K562 (cell line): Measurements from ENCODE around the gene ZNF202.
"Not testable (repeated sequence)": the region's sequence is repeated elsewhere in the genome, so short reads cannot be mapped to it uniquely, and the experiment has no call there.

Experiments used
- CEBPB ChIP-seq: fragments of 450-650 bp; IDR thresholded peaks from 2 replicates; pipeline ENCODE4 v1.6.1; 2016; ENCODE audit warnings: missing genetic modification characterization, missing compliant biosample characterization
- POLR2G ChIP-seq: fragments of 200-400 bp; formaldehyde crosslinking; IDR thresholded peaks from 2 replicates; pipeline ENCODE4 v1.6.1; 2017; ENCODE audit warnings: low read depth, mild to moderate bottlenecking, antibody characterized with exemption, low read length, moderate library complexity
- POLR2H ChIP-seq: IDR thresholded peaks from 2 replicates; pipeline ENCODE4 v1.6.1; 2016; ENCODE audit warnings: missing genetic modification characterization, low read depth, mild to moderate bottlenecking, control low read depth, missing compliant biosample characterization, moderate library complexity
- SETDB1 ChIP-seq: IDR thresholded peaks from one replicate; pipeline ENCODE4 v1.6.1; 2012; ENCODE audit warnings: low read length, control low read depth, inconsistent platforms
- TGIF2 ChIP-seq: sonication (generic); formaldehyde crosslinking; IDR thresholded peaks from 2 replicates; pipeline ENCODE4 v1.8.1; 2022; ENCODE audit warnings: mild to moderate bottlenecking, missing genetic modification reagents, moderate library complexity
- USF1 ChIP-seq: sonication (generic); formaldehyde crosslinking; IDR thresholded peaks from 2 replicates; pipeline ENCODE4 v1.9.0; 2022; ENCODE audit warnings: mild to moderate bottlenecking, missing genetic modification reagents
- ZBTB7A ChIP-seq: IDR thresholded peaks from 2 replicates; pipeline ENCODE4 v1.6.1; 2011; ENCODE audit warnings: low read depth, mild to moderate bottlenecking, low read length, moderate library complexity, borderline replicate concordance; ENCODE audit not compliant: control insufficient read depth
- ZC3H4 ChIP-seq: sonication (generic); formaldehyde crosslinking; IDR thresholded peaks from 2 replicates; pipeline ENCODE4 v1.9.0; 2021; ENCODE audit warnings: missing genetic modification reagents, borderline replicate concordance
- ZNF239 ChIP-seq: fragments of 250-450 bp; sonication (Bioruptor Pico); IDR thresholded peaks from 2 replicates; pipeline ENCODE4 v1.4.0; 2020; ENCODE audit warnings: mild to moderate bottlenecking
- ZNF589 ChIP-seq: fragments of 200-800 bp; sonication (Bioruptor generic); IDR thresholded peaks from 2 replicates; pipeline ENCODE4 v1.6.1; 2016; ENCODE audit warnings: low read depth, missing genetic modification characterization, missing compliant biosample characterization
- TF ChIP-seq, protein P1 (sequence below): sonication (generic); formaldehyde crosslinking; IDR thresholded peaks from 2 replicates; pipeline ENCODE4 v1.8.0; 2023; ENCODE audit warnings: missing genetic modification reagents, mild to moderate bottlenecking, borderline replicate concordance
- TF ChIP-seq, protein P2 (sequence below): sonication (generic); formaldehyde crosslinking; IDR thresholded peaks from 2 replicates; pipeline ENCODE4 v1.8.0; 2022; ENCODE audit warnings: mild to moderate bottlenecking, low read depth, missing genetic modification reagents
- TF ChIP-seq, protein P3 (sequence below), 3 experiments: IDR thresholded peaks in 2 of 3; conservative IDR thresholded peaks in 1 of 3; 2 replicates each; pipeline ENCODE4 v1.5.1; 2011 to 2012; ENCODE audit warnings: low read length in 3 of 3, mild to moderate bottlenecking in 3 of 3, control low read depth in 2 of 3, improper control_type of control experiment in 1 of 3, inconsistent platforms in 1 of 3, low read depth in 1 of 3, mixed read lengths in 1 of 3, moderate library complexity in 1 of 3; ENCODE audit not compliant: insufficient read depth in 2 of 3

DNA sequence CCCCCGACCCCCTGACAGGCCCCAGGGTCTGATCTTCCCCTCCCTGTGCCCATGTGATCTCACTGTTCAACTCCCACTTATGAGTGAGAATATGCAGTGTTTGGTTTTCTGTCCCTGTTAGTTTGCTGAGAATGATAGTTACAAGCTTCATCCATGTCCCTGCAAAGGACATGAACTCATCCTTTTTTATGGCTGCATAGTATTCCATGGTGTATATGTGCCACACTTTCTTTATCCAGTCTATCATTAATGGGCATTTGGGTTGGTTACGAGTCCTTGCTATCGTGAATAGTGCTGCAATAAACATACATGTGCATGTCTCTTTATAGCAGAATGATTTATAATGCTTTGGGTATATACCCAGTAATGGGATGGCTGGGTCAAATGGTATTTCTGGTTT lies 28.8 kb downstream of the ZNF202 start:
- not testable (repeated sequence) for TF ChIP-seq POLR2G; ZNF239 (CRISPR knock-in tag); CEBPB (tag); ZBTB7A; SETDB1; USF1 (CRISPR knock-in tag); ZNF589; POLR2H (tag); TGIF2 (CRISPR knock-in tag); ZC3H4 (CRISPR knock-in tag)
- TF ChIP-seq, protein P1, sequence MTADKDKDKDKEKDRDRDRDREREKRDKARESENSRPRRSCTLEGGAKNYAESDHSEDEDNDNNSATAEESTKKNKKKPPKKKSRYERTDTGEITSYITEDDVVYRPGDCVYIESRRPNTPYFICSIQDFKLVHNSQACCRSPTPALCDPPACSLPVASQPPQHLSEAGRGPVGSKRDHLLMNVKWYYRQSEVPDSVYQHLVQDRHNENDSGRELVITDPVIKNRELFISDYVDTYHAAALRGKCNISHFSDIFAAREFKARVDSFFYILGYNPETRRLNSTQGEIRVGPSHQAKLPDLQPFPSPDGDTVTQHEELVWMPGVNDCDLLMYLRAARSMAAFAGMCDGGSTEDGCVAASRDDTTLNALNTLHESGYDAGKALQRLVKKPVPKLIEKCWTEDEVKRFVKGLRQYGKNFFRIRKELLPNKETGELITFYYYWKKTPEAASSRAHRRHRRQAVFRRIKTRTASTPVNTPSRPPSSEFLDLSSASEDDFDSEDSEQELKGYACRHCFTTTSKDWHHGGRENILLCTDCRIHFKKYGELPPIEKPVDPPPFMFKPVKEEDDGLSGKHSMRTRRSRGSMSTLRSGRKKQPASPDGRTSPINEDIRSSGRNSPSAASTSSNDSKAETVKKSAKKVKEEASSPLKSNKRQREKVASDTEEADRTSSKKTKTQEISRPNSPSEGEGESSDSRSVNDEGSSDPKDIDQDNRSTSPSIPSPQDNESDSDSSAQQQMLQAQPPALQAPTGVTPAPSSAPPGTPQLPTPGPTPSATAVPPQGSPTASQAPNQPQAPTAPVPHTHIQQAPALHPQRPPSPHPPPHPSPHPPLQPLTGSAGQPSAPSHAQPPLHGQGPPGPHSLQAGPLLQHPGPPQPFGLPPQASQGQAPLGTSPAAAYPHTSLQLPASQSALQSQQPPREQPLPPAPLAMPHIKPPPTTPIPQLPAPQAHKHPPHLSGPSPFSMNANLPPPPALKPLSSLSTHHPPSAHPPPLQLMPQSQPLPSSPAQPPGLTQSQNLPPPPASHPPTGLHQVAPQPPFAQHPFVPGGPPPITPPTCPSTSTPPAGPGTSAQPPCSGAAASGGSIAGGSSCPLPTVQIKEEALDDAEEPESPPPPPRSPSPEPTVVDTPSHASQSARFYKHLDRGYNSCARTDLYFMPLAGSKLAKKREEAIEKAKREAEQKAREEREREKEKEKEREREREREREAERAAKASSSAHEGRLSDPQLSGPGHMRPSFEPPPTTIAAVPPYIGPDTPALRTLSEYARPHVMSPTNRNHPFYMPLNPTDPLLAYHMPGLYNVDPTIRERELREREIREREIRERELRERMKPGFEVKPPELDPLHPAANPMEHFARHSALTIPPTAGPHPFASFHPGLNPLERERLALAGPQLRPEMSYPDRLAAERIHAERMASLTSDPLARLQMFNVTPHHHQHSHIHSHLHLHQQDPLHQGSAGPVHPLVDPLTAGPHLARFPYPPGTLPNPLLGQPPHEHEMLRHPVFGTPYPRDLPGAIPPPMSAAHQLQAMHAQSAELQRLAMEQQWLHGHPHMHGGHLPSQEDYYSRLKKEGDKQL (CRISPR knock-in tag): not testable (repeated sequence)
- TF ChIP-seq, protein P2, sequence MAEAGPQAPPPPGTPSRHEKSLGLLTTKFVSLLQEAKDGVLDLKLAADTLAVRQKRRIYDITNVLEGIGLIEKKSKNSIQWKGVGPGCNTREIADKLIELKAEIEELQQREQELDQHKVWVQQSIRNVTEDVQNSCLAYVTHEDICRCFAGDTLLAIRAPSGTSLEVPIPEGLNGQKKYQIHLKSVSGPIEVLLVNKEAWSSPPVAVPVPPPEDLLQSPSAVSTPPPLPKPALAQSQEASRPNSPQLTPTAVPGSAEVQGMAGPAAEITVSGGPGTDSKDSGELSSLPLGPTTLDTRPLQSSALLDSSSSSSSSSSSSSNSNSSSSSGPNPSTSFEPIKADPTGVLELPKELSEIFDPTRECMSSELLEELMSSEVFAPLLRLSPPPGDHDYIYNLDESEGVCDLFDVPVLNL (CRISPR knock-in tag): not testable (repeated sequence)
- TF ChIP-seq, protein P3, sequence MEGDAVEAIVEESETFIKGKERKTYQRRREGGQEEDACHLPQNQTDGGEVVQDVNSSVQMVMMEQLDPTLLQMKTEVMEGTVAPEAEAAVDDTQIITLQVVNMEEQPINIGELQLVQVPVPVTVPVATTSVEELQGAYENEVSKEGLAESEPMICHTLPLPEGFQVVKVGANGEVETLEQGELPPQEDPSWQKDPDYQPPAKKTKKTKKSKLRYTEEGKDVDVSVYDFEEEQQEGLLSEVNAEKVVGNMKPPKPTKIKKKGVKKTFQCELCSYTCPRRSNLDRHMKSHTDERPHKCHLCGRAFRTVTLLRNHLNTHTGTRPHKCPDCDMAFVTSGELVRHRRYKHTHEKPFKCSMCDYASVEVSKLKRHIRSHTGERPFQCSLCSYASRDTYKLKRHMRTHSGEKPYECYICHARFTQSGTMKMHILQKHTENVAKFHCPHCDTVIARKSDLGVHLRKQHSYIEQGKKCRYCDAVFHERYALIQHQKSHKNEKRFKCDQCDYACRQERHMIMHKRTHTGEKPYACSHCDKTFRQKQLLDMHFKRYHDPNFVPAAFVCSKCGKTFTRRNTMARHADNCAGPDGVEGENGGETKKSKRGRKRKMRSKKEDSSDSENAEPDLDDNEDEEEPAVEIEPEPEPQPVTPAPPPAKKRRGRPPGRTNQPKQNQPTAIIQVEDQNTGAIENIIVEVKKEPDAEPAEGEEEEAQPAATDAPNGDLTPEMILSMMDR (IDR thresholded peaks at IDR 0.05 in 2 of 3, conservative IDR thresholded peaks at IDR 0.05 in 1 of 3; ENCODE audit: insufficient read depth in 2 of 3, low read depth in 1 of 3, low read length in 3 of 3): not testable (repeated sequence)
